Coronary artery (tissue), 2 donors: Measurements from ENCODE around the gene NELFA.
A peak's percentile ranks its signal among the peaks of the same experiment; 100 is the strongest.

Source experiments
- DNase-seq: peaks from one replicate; pipeline ENCODE4 v3.0.0-alpha.2; 2017; ENCODE audit warnings: low spot score
- H3K27ac ChIP-seq, 2 donors: fragments of 200-600 bp; sonication (generic); one replicate each; pipeline ENCODE4 v1.5.1; 2016 to 2019
- H3K4me3 ChIP-seq: fragments of 200-600 bp; sonication (generic); 2 replicates; pipeline ENCODE4 v1.5.1; 2016; ENCODE audit warnings: mild to moderate bottlenecking, moderate library complexity
- CTCF ChIP-seq: fragments of 200-600 bp; sonication (generic); IDR thresholded peaks from one replicate; pipeline ENCODE4 v1.5.1; 2019; ENCODE audit warnings: antibody characterized with exemption

NELFA gene

DNA sequence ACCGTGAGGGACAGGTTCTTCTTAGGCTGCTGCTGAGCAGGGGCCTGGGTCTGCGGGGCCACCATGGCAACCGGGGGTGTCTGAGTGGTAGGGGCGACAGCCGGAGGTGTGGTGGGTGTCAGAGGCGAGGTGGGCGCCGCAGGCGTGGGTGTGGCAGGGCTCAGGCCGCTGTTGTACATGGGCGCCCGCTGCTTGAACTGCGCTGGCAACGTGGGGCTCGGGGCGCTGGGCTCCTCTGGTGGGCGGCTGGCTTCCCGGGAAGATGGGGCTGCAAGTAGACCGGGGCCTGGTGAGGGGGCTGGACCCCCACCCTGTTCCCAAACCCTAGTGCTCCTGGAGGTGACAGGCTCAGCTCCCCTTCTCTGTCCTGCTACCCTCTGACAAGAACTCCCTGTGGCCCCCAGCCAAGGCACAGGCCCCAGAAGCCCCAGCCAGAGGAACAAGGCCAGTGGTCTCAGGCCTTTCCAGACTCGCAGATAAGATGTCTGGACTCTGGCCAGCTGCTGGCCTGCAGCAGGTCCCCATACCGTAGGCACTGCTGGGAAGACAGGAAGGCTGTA, 24.8 kb downstream of the NELFA start:
- Histone ChIP-seq H3K4me3 (no peak overlapping the region), H3K27ac (no peak overlapping the region)
- DNase-seq = peak; percentile 71
- TF ChIP-seq CTCF = no peak

GRCh38 chr4:1983053-1983845, 25.5 kb downstream of the NELFA start:
- peak; percentile 65 for DNase-seq
- no peak overlapping the region for H3K4me3 ChIP-seq
- TF ChIP-seq CTCF = no peak
- H3K27ac ChIP-seq = no peak overlapping the region

DNA sequence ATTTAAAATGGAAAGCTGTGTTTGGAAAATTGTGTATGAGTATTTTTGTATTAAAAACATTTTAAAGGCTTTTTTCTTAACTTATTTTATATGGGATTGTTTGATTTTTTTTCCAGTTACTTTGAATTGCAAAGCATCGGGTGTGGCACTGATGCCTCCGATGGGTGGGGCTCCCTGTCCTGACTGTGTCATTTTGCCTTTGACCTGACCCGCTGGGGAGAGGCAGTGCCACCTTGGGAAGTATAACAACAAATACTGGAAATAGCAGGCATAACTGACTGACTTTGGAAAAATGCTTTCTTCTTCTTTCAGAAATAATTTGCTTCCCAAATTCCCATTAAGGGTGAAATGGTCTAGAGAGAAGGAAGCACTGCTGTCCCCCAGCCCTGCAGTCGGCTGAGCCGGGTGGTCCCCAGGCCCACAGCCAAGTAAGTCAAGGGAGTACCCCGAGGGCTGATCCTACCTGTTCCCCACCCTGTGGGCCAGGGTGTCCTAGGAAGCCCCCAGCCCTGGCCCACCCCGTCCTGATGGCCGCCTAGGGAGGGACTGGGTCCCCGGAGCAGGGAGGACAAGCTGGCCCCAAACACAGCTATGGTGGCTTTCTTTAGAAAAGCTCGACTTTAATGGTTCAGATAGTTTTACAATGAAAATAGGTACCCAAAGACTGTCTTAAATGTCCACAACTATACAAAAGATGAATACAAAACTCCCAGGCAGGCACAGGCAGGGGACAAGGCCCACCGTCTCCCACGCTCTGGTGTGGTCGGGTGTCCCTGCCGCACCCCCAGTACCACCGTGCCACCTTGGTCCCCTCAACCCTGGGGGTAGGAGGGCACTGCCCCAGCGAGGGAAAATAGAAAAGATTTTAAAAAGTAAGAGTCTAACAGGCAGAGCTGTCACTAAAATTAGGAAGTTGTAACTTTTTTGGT, 26.4 kb downstream of the NELFA start:
- DNase-seq = peak; percentile 50
- Histone ChIP-seq H3K27ac (no peak overlapping the region), H3K4me3 (no peak overlapping the region)
- TF ChIP-seq CTCF = no peak

GRCh38 chr4:1981251-1982058, 27.3 kb downstream of the NELFA start:
- no peak for TF ChIP-seq CTCF
- peak; percentile 62 for DNase-seq
- Histone ChIP-seq H3K4me3 (no peak overlapping the region), H3K27ac (no peak overlapping the region)

DNA sequence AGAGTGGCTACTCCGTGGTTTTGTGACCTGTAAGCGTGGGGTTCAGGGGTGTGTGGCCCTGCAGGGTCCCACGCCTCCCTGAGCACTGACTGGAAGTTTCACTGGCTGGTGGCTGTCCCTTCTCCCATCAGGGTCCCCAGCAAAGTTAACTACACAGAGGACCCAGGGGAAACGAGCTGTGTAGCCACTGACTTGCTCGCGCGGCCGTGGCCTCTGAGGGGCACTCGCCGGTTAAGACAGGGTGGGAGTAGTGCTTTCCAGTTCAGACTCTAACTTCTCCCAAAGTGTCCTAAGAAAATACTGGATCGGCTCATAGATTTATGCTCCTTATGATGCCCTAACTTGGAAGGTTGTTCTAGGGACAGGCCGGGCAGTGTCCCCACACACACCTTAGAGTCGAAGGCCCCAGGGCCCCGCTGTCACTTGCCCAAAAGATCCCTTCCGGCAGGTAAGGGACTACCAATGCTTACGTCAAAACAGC, 28.2 kb downstream of the NELFA start:
- Histone ChIP-seq H3K27ac (no peak overlapping the region), H3K4me3 (no peak overlapping the region)
- DNase-seq = peak; percentile 62
- TF ChIP-seq CTCF = no peak

GRCh38 chr4:1979477-1980196, 29.1 kb downstream of the NELFA start:
- DNase-seq = peak; percentile 67
- no peak for TF ChIP-seq CTCF
- Histone ChIP-seq H3K27ac (no peak overlapping the region), H3K4me3 (no peak overlapping the region)
